Lower lobe of right lung (tissue), 2 donors: Measurements from ENCODE around the gene RIPK3. TPM values are rescaled to one million over a fixed set of nuclear protein-coding genes. Genes with fewer than 3 reads are reported as not detected.
A peak's percentile ranks its signal among the peaks of the same experiment; 100 is the strongest.

Experiments
- ATAC-seq, 2 donors: fragments of 200-7000 bp; cut with Tn5 transposase; one replicate each; pipeline ENCODE4 v1.9.1; 2020 to 2022; ENCODE audit warnings: mild to moderate bottlenecking in 2 of 2, moderate library complexity in 2 of 2
- DNase-seq: peaks from one replicate; pipeline ENCODE4 v3.0.0-alpha.2; 2020
- H3K27ac ChIP-seq: fragments of 200-600 bp; one replicate; pipeline ENCODE4 v1.8.0; 2022
- H3K27me3 ChIP-seq: fragments of 200-600 bp; one replicate; pipeline ENCODE4 v1.8.0; 2022; ENCODE audit warnings: low read depth
- H3K36me3 ChIP-seq: fragments of 200-600 bp; one replicate; pipeline ENCODE4 v1.8.0; 2022; ENCODE audit warnings: mild to moderate bottlenecking
- H3K4me1 ChIP-seq: fragments of 200-600 bp; one replicate; pipeline ENCODE4 v1.8.0; 2022
- H3K4me3 ChIP-seq: fragments of 200-600 bp; one replicate; pipeline ENCODE4 v1.8.0; 2022; ENCODE audit warnings: mild to moderate bottlenecking
- H3K9me3 ChIP-seq: fragments of 200-600 bp; one replicate; pipeline ENCODE4 v1.8.0; 2022
- CTCF ChIP-seq: fragments of 200-600 bp; IDR thresholded peaks from one replicate; pipeline ENCODE4 v1.8.0; 2022; ENCODE audit warnings: antibody characterized with exemption, mild to moderate bottlenecking
- intact Hi-C: fragments of 100-400 bp; cut with DNase I; formaldehyde crosslinking; loops from one replicate; pipeline ENCODE4 v1.11.0; 2022
- total RNA-seq: library from RNA; stranded (reverse); fragmentation: NEBNext Ultra II Directional; extraction: Animal tissue kit (Norgen Biotek cat#: 25700); gene quantifications from one replicate; pipeline ENCODE4 v1.2.1, GENCODE V29; 2021
- donor health status: DM: no; HTN: yes; CAD: no; lungs with severe emphysema.

RIPK3 gene
- total RNA-seq, 1 donor from 2014 or later: 27.9 TPM

GRCh38 chr14:24342889-24343288, 3.1 kb upstream of the RIPK3 start:
- Histone ChIP-seq H3K4me3 (no peak overlapping the region), H3K36me3 (peaks cover 4% of the 10 kb centered on the region), H3K9me3 (no peaks in the 10 kb centered on the region), H3K27me3 (no peaks in the 10 kb centered on the region), H3K27ac (no peak overlapping the region), H3K4me1 (peaks cover 20% of the 10 kb centered on the region)
- intact Hi-C loops: no loop called here
- TF ChIP-seq CTCF: no peak
- no peak for DNase-seq
- no peak for ATAC-seq

- Histone ChIP-seq H3K36me3 (peaks cover 16% of the 10 kb centered on the region), H3K27ac (peak overlapping the region; percentile 84), H3K9me3 (no peaks in the 10 kb centered on the region), H3K27me3 (peaks cover under 1% of the 10 kb centered on the region), H3K4me3 (no peak overlapping the region), H3K4me1 (peaks cover 27% of the 10 kb centered on the region)
- intact Hi-C loops: no loop called here
- ATAC-seq (no peak), DNase-seq (no peak)
- no peak for TF ChIP-seq CTCF
Measured at GRCh38 chr14:24340606-24341005, 815 bp upstream of the RIPK3 start.

- peak overlapping the region; percentile 69 for H3K4me3 ChIP-seq
- ATAC-seq: no peak
- peaks cover 15% of the 10 kb centered on the region for H3K27me3 ChIP-seq
- peak overlapping the region; percentile 84 for H3K27ac ChIP-seq
- H3K9me3 ChIP-seq: no peaks in the 10 kb centered on the region
- intact Hi-C loops: no loop called here
- peaks cover 16% of the 10 kb centered on the region for H3K36me3 ChIP-seq
- TF ChIP-seq CTCF: no peak
- peaks cover 44% of the 10 kb centered on the region for H3K4me1 ChIP-seq
- DNase-seq: no peak
Measured at GRCh38 chr14:24338843-24339242, 948 bp downstream of the RIPK3 start.

GRCh38 chr14:24337824-24338175, 2.0 kb downstream of the RIPK3 start:
- H3K4me1 ChIP-seq: peaks cover 54% of the 10 kb centered on the region
- H3K27ac ChIP-seq: no peak overlapping the region
- TF ChIP-seq CTCF: no peak
- ATAC-seq: no peak
- no peak for DNase-seq
- H3K36me3 ChIP-seq: peaks cover 16% of the 10 kb centered on the region
- H3K4me3 ChIP-seq: no peak overlapping the region
- H3K9me3 ChIP-seq: no peaks in the 10 kb centered on the region
- intact Hi-C loops: no loop called here
- H3K27me3 ChIP-seq: peaks cover 15% of the 10 kb centered on the region

- no peak for DNase-seq
- ATAC-seq: no peak
- H3K4me1 ChIP-seq: peaks cover 59% of the 10 kb centered on the region
- H3K9me3 ChIP-seq: no peaks in the 10 kb centered on the region
- peaks cover 15% of the 10 kb centered on the region for H3K27me3 ChIP-seq
- no peak overlapping the region for H3K4me3 ChIP-seq
- TF ChIP-seq CTCF: no peak
- peaks cover 16% of the 10 kb centered on the region for H3K36me3 ChIP-seq
- intact Hi-C loops: no loop called here
- H3K27ac ChIP-seq: no peak overlapping the region
Measured at GRCh38 chr14:24337144-24337823, 2.5 kb downstream of the RIPK3 start.
